Panc1 (cell line): ENCODE results near the gene KLHDC3.

Experiments used
- POLR2AphosphoS5 ChIP-seq: IDR thresholded peaks from 2 replicates; pipeline ENCODE4 v1.6.1; 2012; ENCODE audit warnings: mild to moderate bottlenecking, low read depth, low read length, moderate library complexity
- REST ChIP-seq, 2 experiments: IDR thresholded peaks; 2 replicates each; pipeline ENCODE4 v1.6.1; 2011 to 2012; ENCODE audit warnings: low read depth in 2 of 2, control low read depth in 1 of 2, low read length in 1 of 2, mild to moderate bottlenecking in 1 of 2, moderate library complexity in 1 of 2; ENCODE audit not compliant: insufficient read depth in 1 of 2
- SIN3A ChIP-seq: IDR thresholded peaks from 2 replicates; pipeline ENCODE4 v1.6.1; 2012; ENCODE audit warnings: low read depth, mild to moderate bottlenecking, low read length, moderate library complexity, borderline replicate concordance; ENCODE audit not compliant: insufficient read depth
- TCF7L2 ChIP-seq: IDR thresholded peaks from 2 replicates; pipeline ENCODE4 v1.6.1; 2011; ENCODE audit warnings: mild to moderate bottlenecking, low read depth, low read length, inconsistent platforms
- TF ChIP-seq, protein P1 (sequence below): fragments of 450-650 bp; IDR thresholded peaks from 2 replicates; pipeline ENCODE4 v1.5.1; 2017; ENCODE audit warnings: mild to moderate bottlenecking

- TF ChIP-seq, protein P1, sequence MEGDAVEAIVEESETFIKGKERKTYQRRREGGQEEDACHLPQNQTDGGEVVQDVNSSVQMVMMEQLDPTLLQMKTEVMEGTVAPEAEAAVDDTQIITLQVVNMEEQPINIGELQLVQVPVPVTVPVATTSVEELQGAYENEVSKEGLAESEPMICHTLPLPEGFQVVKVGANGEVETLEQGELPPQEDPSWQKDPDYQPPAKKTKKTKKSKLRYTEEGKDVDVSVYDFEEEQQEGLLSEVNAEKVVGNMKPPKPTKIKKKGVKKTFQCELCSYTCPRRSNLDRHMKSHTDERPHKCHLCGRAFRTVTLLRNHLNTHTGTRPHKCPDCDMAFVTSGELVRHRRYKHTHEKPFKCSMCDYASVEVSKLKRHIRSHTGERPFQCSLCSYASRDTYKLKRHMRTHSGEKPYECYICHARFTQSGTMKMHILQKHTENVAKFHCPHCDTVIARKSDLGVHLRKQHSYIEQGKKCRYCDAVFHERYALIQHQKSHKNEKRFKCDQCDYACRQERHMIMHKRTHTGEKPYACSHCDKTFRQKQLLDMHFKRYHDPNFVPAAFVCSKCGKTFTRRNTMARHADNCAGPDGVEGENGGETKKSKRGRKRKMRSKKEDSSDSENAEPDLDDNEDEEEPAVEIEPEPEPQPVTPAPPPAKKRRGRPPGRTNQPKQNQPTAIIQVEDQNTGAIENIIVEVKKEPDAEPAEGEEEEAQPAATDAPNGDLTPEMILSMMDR: no peak
- TF ChIP-seq REST (IDR thresholded peaks at IDR 0.05; ENCODE audit: insufficient read depth in 1 of 2, low read depth in 2 of 2, low read length in 1 of 2) (no peak), POLR2AphosphoS5 (no peak), SIN3A (no peak), TCF7L2 (no peak)
Observed at GRCh38 chr6:43062818-43063217, 48.8 kb downstream of the KLHDC3 start.
